ENCODE results near the gene OR10G8.
A peak's percentile ranks its signal among the peaks of the same experiment; 100 is the strongest.
"Not testable (repeated sequence)": the region's sequence is repeated elsewhere in the genome, so short reads cannot be mapped to it uniquely, and the experiment has no call there.

OR10G8 gene
- 0 reads per million in 2 donors for total RNA-seq

- no peak for DNase-seq
Observed at GRCh38 chr11:124026498-124026897, at the start of gene OR10G8. Gene OR10G8 (plus strand): TSS chr11:124026798. CDS start chr11:124029623, 2,825 bp downstream.

GRCh38 chr11:123977731-123978347 is 48.8 kb upstream of the OR10G8 start, which contains the start of gene OR10S1:
Gene OR10S1 (minus strand): TSS chr11:123977781. CDS start chr11:123977664, 117 bp downstream.
- no peak for DNase-seq

- DNase-seq, result no peak
Observed at GRCh38 chr11:123979311-123979710, 47.3 kb upstream of the OR10G8 start.

GRCh38 chr11:123995119-123995518 is 31.5 kb upstream of the OR10G8 start, which contains the start of gene OR10G6:
Gene OR10G6 (minus strand): TSS chr11:123995161. CDS start chr11:123995161, 0 bp downstream.
- no peak for DNase-seq

- DNase-seq, result no peak
Observed at GRCh38 chr11:124012697-124013096, 13.9 kb upstream of the OR10G8 start, which contains the start of gene OR10G4. Gene OR10G4 (plus strand): TSS chr11:124012997. CDS start chr11:124015575, 2,578 bp downstream.

GRCh38 chr11:124015837-124016236 is 10.8 kb upstream of the OR10G8 start:
- not testable (repeated sequence) for DNase-seq

- no peak for DNase-seq
Observed at GRCh38 chr11:124036666-124037065, 10.1 kb downstream of the OR10G8 start.

- no peak for DNase-seq
Observed at GRCh38 chr11:124039557-124039956, 13.0 kb downstream of the OR10G8 start.

- no peak for DNase-seq
Observed at GRCh38 chr11:124041254-124041653, 14.7 kb downstream of the OR10G8 start, which contains the start of gene OR10G7. Gene OR10G7 (minus strand): TSS chr11:124041325. CDS start chr11:124039001, 2,324 bp downstream.

- no peak for DNase-seq
Observed at GRCh38 chr11:124043420-124043819, 16.8 kb downstream of the OR10G8 start.

- no peak for DNase-seq
Observed at GRCh38 chr11:124050748-124051147, 24.1 kb downstream of the OR10G8 start.

- DNase-seq, result no peak
Observed at GRCh38 chr11:124052966-124053365, 26.4 kb downstream of the OR10G8 start.

- DNase-seq, result no peak
Observed at GRCh38 chr11:124068601-124069110, 42.1 kb downstream of the OR10G8 start.

GRCh38 chr11:124069429-124070401 is 43.1 kb downstream of the OR10G8 start:
- peak in 1 of 5 experiments; percentile 68 for DNase-seq

GRCh38 chr11:124070915-124071622 is 44.5 kb downstream of the OR10G8 start:
- peak in 4 of 5 experiments; percentile 4 to 62 (median 42) for DNase-seq

- no peak for DNase-seq
Observed at GRCh38 chr11:124071623-124071948, 45.0 kb downstream of the OR10G8 start.

GRCh38 chr11:124072147-124072546 is 45.5 kb downstream of the OR10G8 start:
- DNase-seq, result no peak

- DNase-seq, result no peak
Observed at GRCh38 chr11:124074554-124074953, 48.0 kb downstream of the OR10G8 start.

GRCh38 chr11:124075492-124075840 is 48.9 kb downstream of the OR10G8 start:
- no peak for DNase-seq

- DNase-seq, result peak in 1 of 5 experiments; percentile 9
Observed at GRCh38 chr11:124075841-124076651, 49.4 kb downstream of the OR10G8 start.

- no peak for DNase-seq
Observed at GRCh38 chr11:124077266-124077665, 50.7 kb downstream of the OR10G8 start.

- DNase-seq, result no peak
Observed at GRCh38 chr11:124078591-124078990, 52.0 kb downstream of the OR10G8 start.

Data from T-helper 2 cell (primary cell).